Skeletal muscle tissue (tissue), 4 donors: ENCODE data around the gene NPAS1. TPM values are rescaled to one million over a fixed set of nuclear protein-coding genes. Genes with fewer than 3 reads are reported as not detected.
"Not testable (repeated sequence)": the region's sequence is repeated elsewhere in the genome, so short reads cannot be mapped to it uniquely, and the experiment has no call there.

ENCODE experiments used
- H3K27ac ChIP-seq: one replicate; pipeline ENCODE4 v1.7.0; 2013; ENCODE audit warnings: mild to moderate bottlenecking, low read depth, low read length, inconsistent platforms
- H3K27me3 ChIP-seq, 3 donors: one replicate each; pipeline ENCODE4 v1.7.0; 2013; ENCODE audit warnings: low read length in 3 of 3; ENCODE audit not compliant: control insufficient read depth in 3 of 3, insufficient read depth in 3 of 3
- H3K36me3 ChIP-seq, 3 donors: one replicate each; pipeline ENCODE4 v1.7.0; 2013; ENCODE audit warnings: low read length in 3 of 3; ENCODE audit not compliant: control insufficient read depth in 3 of 3, insufficient read depth in 3 of 3
- H3K4me1 ChIP-seq, 3 donors: one replicate each; pipeline ENCODE4 v1.7.0; 2013; ENCODE audit warnings: low read length in 3 of 3, mild to moderate bottlenecking in 3 of 3; ENCODE audit not compliant: control insufficient read depth in 3 of 3, insufficient read depth in 3 of 3
- H3K4me3 ChIP-seq, 3 donors: one replicate each; pipeline ENCODE4 v1.7.0; 2013; ENCODE audit warnings: low read length in 3 of 3
- H3K9ac ChIP-seq, 3 donors: one replicate each; pipeline ENCODE4 v1.7.0; 2013; ENCODE audit warnings: low read length in 3 of 3, mild to moderate bottlenecking in 3 of 3, moderate library complexity in 2 of 3, low read depth in 1 of 3
- H3K9me3 ChIP-seq, 3 donors: one replicate each; pipeline ENCODE4 v1.7.0; 2013; ENCODE audit warnings: low read length in 3 of 3; ENCODE audit not compliant: control insufficient read depth in 3 of 3
- total RNA-seq: library from RNA; depleted of rRNA; stranded (reverse); fragments of >200 nt; gene quantifications from one replicate; pipeline ENCODE4 v1.2.3, GENCODE V29; 2014
- donor health status: Osteomylitis.

The NPAS1 gene
- total RNA-seq, 1 donor from 2014 or later = 1.0 TPM

DNA sequence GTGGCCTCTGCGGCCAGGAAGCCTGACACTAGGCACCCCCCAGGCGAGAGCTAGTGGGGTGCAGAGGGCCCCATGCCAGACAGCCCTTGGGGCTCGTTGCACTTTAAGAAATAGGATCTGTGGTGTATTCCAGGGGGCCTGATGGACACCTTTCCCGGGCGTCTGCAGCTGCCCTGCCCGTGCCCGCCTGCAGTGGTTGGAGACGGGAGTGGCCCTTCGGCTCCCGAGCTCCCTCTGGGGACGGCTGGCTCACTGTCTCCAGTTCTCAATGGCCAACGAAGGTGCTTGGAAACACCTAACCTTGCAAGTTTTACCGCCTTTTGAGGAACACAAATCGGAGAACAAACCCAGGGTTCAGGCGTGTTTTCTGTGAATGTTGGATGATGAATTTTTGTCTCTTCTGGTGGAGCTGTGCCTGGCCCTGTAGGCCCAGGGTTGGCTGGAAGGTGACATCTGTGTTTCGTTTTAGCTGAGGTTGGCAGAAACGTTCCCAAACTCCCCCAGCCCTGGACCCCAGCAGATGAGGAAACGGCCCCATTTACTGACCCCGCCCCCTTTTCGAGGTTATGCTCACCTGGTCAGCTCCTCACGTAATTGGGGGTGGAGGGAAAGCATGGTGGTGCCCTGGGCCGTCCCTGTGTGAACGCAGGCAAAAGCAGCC, 17.4 kb upstream of the NPAS1 start:
- H3K4me3 ChIP-seq = no peak overlapping the region
- peaks cover 28 to 35% (median 29%) of the 10 kb centered on the region in 3 donors for H3K36me3 ChIP-seq
- H3K9ac ChIP-seq = no peak overlapping the region
- peaks cover 5 to 18% (median 14%) of the 10 kb centered on the region in 3 donors for H3K27me3 ChIP-seq
- peaks cover 0 to 16% (median 12%) of the 10 kb centered on the region in 3 donors for H3K4me1 ChIP-seq
- H3K9me3 ChIP-seq = no peaks in the 10 kb centered on the region
- no peak overlapping the region for H3K27ac ChIP-seq

DNA sequence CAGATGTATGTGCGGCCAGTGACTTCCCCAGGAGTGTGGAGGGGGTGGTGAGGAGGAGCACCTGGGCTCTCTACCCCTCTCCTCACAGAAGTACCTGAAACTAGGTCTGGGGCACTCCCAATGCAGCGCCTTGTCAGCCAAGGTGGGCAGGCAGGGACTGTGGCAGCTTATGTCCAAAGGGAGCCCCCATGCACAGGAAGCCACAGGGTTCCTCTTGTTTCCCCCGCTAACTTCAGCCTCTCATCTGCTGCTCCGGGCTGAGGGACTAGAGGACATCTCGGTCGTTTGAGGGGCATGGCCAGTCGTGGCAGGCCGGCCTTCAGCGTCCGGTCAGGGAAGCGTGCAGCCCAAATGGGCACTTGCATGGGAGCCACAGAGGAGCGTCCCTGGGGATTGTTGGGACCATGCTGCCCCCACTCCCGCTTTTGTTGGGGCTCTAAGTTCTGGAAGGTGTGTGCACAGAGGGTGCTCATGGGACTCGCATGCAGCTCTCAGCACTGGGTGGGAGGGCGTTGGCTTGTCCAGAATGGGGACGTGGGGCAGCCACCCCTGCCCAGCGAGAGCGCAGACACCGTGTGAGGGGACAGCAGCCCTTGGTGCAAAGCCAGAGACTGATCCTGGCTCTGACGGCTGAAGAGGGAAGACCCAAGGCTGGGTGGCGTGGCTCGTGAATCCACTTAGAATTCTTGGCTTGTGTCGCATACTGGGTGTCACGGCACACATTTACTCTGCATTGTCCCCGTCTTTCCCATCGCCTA, 16.6 kb upstream of the NPAS1 start:
- H3K27ac ChIP-seq = no peak overlapping the region

DNA sequence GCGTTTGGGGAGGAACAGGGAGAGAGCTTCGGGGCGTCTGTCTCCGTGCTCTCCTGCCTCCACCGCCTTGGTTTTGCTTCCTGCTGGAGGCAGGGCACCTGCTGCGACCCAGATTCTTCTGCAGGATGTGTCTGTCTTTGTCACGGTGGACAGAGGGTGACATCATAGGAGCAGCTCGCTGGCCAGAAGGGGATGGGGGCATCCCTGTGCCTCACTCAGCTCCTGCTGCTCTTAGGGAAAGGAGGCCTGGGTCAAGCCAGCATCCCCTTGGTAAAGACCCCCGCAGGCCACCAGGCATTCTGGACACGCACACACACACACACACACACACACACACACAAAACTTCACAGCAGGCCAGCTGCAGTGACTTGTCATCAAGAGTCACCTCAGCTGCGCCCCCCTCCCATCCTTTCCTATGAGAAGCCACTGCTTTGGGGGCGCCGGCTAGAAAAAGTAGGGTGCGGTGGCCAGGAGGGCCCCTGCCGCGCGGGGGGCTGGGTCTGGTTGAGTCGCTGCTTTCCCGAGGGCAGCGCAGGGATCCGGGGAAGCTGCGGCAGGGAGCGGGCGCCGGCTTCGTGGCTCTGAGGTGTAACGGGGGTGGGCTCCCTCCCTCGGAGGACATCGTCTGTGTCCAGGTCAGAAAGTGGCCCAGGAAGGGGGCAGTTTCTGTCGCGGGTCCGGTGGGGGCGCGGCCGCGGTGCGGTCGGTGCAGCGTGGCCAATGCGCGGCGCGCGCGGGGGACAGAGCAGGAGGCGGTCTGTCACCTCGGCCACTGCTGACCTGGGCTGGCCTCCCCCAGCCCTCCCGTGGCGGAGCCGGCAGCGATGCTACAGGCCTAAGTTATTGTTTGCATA, 15.8 kb upstream of the NPAS1 start:
- peaks cover 0 to 16% (median 12%) of the 10 kb centered on the region in 3 donors for H3K4me1 ChIP-seq
- no peak overlapping the region for H3K9ac ChIP-seq
- H3K4me3 ChIP-seq = peak overlapping the region in 1 of 3 donors; percentile 41
- no peaks in the 10 kb centered on the region for H3K9me3 ChIP-seq
- H3K27me3 ChIP-seq = peaks cover 7 to 18% (median 14%) of the 10 kb centered on the region in 3 donors
- H3K36me3 ChIP-seq = peaks cover 19 to 25% (median 20%) of the 10 kb centered on the region in 3 donors
- no peak overlapping the region for H3K27ac ChIP-seq

More for the DNA sequence above, 16.6 kb upstream of the NPAS1 start:
- Histone ChIP-seq H3K4me1 (peaks cover 0 to 16% (median 12%) of the 10 kb centered on the region in 3 donors), H3K4me3 (no peak overlapping the region), H3K27me3 (peaks cover 7 to 18% (median 14%) of the 10 kb centered on the region in 3 donors), H3K9me3 (no peaks in the 10 kb centered on the region), H3K9ac (no peak overlapping the region), H3K36me3 (peaks cover 25 to 33% (median 27%) of the 10 kb centered on the region in 3 donors)

DNA sequence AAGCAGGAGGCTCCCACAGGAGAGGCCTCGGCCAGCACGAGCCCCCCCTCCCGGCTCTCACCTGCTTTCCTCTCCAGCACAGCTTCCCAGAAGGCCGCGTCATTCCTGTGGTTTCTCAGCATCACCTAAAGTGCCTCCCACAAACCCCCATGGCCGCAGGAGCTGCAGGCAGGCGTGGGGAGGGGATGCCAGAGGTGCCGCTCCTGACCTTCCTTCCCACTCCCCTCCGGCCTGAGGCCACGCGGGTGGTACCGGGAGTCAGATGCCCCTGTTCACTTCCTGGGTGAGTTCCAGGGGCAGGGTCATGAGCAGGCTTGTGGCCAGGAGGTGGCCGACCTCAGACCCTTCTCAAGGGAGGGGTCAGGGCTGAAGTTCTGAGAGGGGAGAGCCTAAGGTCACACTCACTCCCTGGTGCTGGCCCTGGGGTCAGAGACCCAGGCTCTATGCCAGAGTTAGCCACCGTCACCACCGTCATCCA, 14.4 kb upstream of the NPAS1 start:
- Histone ChIP-seq H3K27ac (no peak overlapping the region), H3K27me3 (peaks cover 7 to 18% (median 14%) of the 10 kb centered on the region in 3 donors), H3K9ac (no peak overlapping the region), H3K4me1 (peaks cover 0 to 16% (median 12%) of the 10 kb centered on the region in 3 donors), H3K9me3 (no peaks in the 10 kb centered on the region), H3K4me3 (no peak overlapping the region), H3K36me3 (peaks cover 7 to 12% (median 7%) of the 10 kb centered on the region in 3 donors)

DNA sequence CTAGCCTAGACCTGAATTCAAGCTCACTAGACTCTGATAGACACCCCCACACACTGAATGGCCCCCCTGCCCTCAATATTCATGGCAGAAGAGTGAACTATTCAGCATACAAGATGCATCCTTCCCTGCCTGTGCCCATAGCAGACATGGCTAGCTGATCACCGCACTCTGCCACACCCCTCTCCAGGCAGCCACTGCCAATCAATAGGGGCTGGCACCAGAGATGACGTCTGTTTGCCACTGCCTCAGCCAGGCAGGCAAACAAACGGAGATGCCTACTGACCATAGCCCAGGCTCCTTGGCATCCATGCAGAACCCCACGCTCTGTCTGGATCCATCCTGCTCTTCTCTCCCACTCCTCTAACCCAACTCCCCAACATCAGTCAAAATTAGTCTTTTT, 13.8 kb upstream of the NPAS1 start:
- Histone ChIP-seq H3K9ac (no peak overlapping the region), H3K27me3 (peaks cover 10 to 18% (median 14%) of the 10 kb centered on the region in 3 donors), H3K4me1 (peaks cover 0 to 16% (median 12%) of the 10 kb centered on the region in 3 donors), H3K4me3 (no peak overlapping the region), H3K27ac (no peak overlapping the region), H3K36me3 (peaks cover under 1 to 5% (median 3%) of the 10 kb centered on the region in 3 donors), H3K9me3 (no peaks in the 10 kb centered on the region)

DNA sequence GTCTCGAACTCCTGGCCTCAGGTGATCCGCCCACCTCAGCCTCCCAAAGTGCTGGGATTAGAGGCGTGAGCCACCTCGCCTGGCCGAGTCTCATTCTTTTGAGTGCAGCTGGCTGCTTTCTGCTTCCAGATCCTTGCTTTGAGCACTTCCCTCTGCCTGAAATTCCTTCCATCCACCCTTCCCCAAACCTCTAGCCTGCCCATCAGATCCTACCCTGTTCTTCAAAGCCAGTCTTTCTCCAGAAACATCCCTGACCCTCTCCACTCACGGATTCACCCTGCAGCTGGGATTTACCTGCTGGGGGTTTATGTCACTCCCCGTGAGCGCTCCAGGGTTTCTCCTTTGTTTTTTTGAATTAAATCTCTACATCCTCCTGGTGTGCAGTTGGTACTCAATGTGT, 13.1 kb upstream of the NPAS1 start:
- Histone ChIP-seq H3K4me1 (peaks cover 0 to 16% (median 12%) of the 10 kb centered on the region in 3 donors), H3K9me3 (no peaks in the 10 kb centered on the region), H3K9ac (no peak overlapping the region), H3K4me3 (no peak overlapping the region), H3K36me3 (no peaks in the 10 kb centered on the region), H3K27ac (no peak overlapping the region), H3K27me3 (peaks cover 10 to 18% (median 14%) of the 10 kb centered on the region in 3 donors)

DNA sequence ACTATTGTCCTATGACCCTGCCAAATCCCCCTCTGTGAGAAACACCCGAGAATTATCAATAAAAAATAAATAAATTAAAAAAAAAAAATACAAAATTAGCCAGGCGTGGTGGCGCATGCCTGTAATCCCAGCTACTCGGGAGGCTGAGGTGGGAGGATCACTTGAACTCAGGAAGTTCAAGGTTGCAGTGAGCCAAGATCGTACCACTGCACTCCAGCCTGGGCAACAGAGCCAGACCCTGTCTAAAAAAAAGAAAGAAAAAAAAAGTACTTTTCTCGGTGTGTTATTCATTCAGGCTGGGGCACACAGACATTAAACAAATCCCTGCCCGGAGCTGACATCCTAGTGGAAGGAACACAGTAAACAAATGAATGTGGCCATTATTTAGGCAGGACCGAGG, 9.1 kb upstream of the NPAS1 start:
- H3K9ac ChIP-seq, H3K27ac ChIP-seq, H3K27me3 ChIP-seq, H3K4me3 ChIP-seq, H3K36me3 ChIP-seq, H3K9me3 ChIP-seq, H3K4me1 ChIP-seq: not testable (repeated sequence)

DNA sequence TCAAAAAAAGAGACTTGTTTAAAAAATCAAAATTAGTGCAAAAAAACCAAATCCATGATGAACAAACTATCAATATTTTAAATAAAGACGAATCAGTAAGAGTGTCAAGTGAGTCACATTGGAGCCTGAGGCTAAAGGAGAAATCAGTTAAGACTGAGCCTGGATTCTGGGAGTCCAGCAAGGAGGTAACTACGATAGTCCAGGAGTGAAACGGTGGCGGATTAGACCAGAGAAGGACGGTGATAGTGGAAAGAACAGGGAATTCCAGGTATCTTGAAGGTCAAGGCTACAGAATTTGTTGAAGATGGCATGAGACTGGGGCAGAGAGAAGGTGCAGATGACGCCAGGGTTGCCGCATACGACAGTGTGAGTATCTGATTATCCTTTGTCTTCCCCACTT, 7.0 kb upstream of the NPAS1 start:
- no peak overlapping the region for H3K4me3 ChIP-seq
- H3K4me1 ChIP-seq = peaks cover 4% of the 10 kb centered on the region in 3 donors
- no peaks in the 10 kb centered on the region for H3K9me3 ChIP-seq
- H3K27me3 ChIP-seq = peaks cover 0 to 6% (median 4%) of the 10 kb centered on the region in 3 donors
- H3K9ac ChIP-seq = peak overlapping the region in 1 of 3 donors; percentile 40
- no peaks in the 10 kb centered on the region for H3K36me3 ChIP-seq
- no peak overlapping the region for H3K27ac ChIP-seq

DNA sequence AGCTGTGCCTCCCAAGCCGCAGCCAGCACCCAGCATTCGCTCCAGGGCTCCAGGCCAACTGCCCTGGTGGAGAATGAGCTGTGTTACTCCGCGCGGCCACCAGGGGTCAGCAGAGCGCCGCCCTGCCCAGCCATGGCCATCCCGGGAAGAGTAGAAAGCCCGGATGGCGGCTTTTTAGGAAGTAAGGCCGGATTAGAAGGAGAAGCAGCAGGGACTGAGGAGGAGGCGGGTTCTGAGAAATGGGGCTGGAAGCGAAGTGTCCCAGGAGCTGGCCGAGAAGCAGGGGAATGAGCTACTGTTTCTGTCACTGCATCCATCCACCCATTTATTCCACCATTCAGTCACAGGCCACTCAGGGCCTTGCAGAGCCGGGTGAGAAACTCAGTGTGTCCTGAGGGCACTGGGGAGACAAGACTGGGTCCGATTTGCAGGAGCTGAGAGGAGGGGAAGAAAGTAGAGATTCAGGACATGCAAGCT, 6.6 kb upstream of the NPAS1 start:
- no peaks in the 10 kb centered on the region for H3K9me3 ChIP-seq
- no peaks in the 10 kb centered on the region for H3K36me3 ChIP-seq
- peak overlapping the region in 1 of 3 donors; percentile 40 for H3K9ac ChIP-seq
- no peak overlapping the region for H3K27ac ChIP-seq
- peaks cover 4% of the 10 kb centered on the region in 3 donors for H3K4me1 ChIP-seq
- H3K27me3 ChIP-seq = peaks cover 0 to 6% (median 3%) of the 10 kb centered on the region in 3 donors
- no peak overlapping the region for H3K4me3 ChIP-seq
